Activated CD4-positive, alpha-beta T cell treated with anti-CD3 and anti-CD28 coated beads, Interleukin-2, amount 10 ng/mL, durations not matched to agents 7 days and 5 days (primary cell): ENCODE results near the gene TANC1. TPM values are rescaled to one million over a fixed set of nuclear protein-coding genes. Genes with fewer than 3 reads are reported as not detected.
A peak's percentile ranks its signal among the peaks of the same experiment; 100 is the strongest.

Source experiments
- CTCF ChIA-PET: fragments of 350-600 bp; sonication (Branson Sonifier 250); formaldehyde crosslinking; loops from one replicate; lab custom pipeline; 2021; ENCODE audit warnings: antibody characterized with exemption; lab: Charles Lee
- POLR2A ChIA-PET: fragments of 350-600 bp; sonication (Branson Sonifier 250); formaldehyde crosslinking; loops from one replicate; lab custom pipeline; 2021; ENCODE audit warnings: antibody characterized with exemption; lab: Charles Lee
- DNase-seq: peaks from one replicate; pipeline ENCODE4 v3.0.0-alpha.2; 2020
- H3K27ac Mint-ChIP-seq: one replicate; pipeline ENCODE4 v1.8.0; 2021; ENCODE audit warnings: mild to moderate bottlenecking, moderate library complexity, mixed read lengths
- H3K27me3 Mint-ChIP-seq: one replicate; pipeline ENCODE4 v1.8.0; 2021; ENCODE audit warnings: mixed read lengths
- H3K36me3 Mint-ChIP-seq: one replicate; pipeline ENCODE4 v1.8.0; 2021; ENCODE audit warnings: low read depth, mixed read lengths
- H3K4me1 Mint-ChIP-seq: one replicate; pipeline ENCODE4 v1.8.0; 2021; ENCODE audit warnings: mixed read lengths
- H3K4me3 Mint-ChIP-seq: one replicate; pipeline ENCODE4 v1.8.0; 2021; ENCODE audit warnings: mild to moderate bottlenecking, moderate library complexity, mixed read lengths
- H3K9me3 Mint-ChIP-seq: one replicate; pipeline ENCODE4 v1.8.0; 2021; ENCODE audit warnings: mixed read lengths
- total RNA-seq, 2 experiments: library from RNA; stranded (reverse); gene quantifications; one replicate each; pipeline ENCODE4 v1.2.3, GENCODE V29; 2021

Gene TANC1
- total RNA-seq, 2 experiments from 2014 or later = 0.32 to 0.52 TPM

- ChIA-PET CTCF (no interaction called here), POLR2A (no interaction called here)
- no peak overlapping the region for H3K27ac Mint-ChIP-seq
- no peaks in the 10 kb centered on the region for H3K36me3 Mint-ChIP-seq
- DNase-seq = no peak
- peaks cover under 1% of the 10 kb centered on the region for H3K27me3 Mint-ChIP-seq
- no peak overlapping the region for H3K4me3 Mint-ChIP-seq
- H3K4me1 Mint-ChIP-seq = no peaks in the 10 kb centered on the region
- H3K9me3 Mint-ChIP-seq = no peaks in the 10 kb centered on the region
Measured at GRCh38 chr2:158936978-158937377, 31.5 kb upstream of the TANC1 start.

GRCh38 chr2:158940356-158940755 lies 28.1 kb upstream of the TANC1 start:
- POLR2A ChIA-PET = no interaction called here
- Mint-ChIP-seq H3K9me3 (no peaks in the 10 kb centered on the region), H3K36me3 (no peaks in the 10 kb centered on the region), H3K27me3 (peaks cover 6% of the 10 kb centered on the region), H3K4me3 (no peak overlapping the region), H3K4me1 (no peaks in the 10 kb centered on the region), H3K27ac (no peak overlapping the region)
- CTCF ChIA-PET = no interaction called here
- no peak for DNase-seq

GRCh38 chr2:158943973-158944372 lies 24.5 kb upstream of the TANC1 start:
- ChIA-PET CTCF (no interaction called here), POLR2A (no interaction called here)
- Mint-ChIP-seq H3K27ac (no peak overlapping the region), H3K9me3 (no peaks in the 10 kb centered on the region), H3K4me3 (no peak overlapping the region), H3K27me3 (peaks cover 6% of the 10 kb centered on the region), H3K36me3 (no peaks in the 10 kb centered on the region), H3K4me1 (no peaks in the 10 kb centered on the region)
- no peak for DNase-seq

- peaks cover 6% of the 10 kb centered on the region for H3K4me1 Mint-ChIP-seq
- H3K27me3 Mint-ChIP-seq = peaks cover 4% of the 10 kb centered on the region
- no peaks in the 10 kb centered on the region for H3K36me3 Mint-ChIP-seq
- H3K27ac Mint-ChIP-seq = no peak overlapping the region
- ChIA-PET POLR2A (no interaction called here), CTCF (no interaction called here)
- H3K4me3 Mint-ChIP-seq = no peak overlapping the region
- H3K9me3 Mint-ChIP-seq = no peaks in the 10 kb centered on the region
- no peak for DNase-seq
Measured at GRCh38 chr2:158948964-158949699, 19.3 kb upstream of the TANC1 start.

GRCh38 chr2:158953454-158953853 lies 15.0 kb upstream of the TANC1 start:
- Mint-ChIP-seq H3K4me1 (peaks cover 9% of the 10 kb centered on the region), H3K4me3 (no peak overlapping the region), H3K36me3 (no peaks in the 10 kb centered on the region), H3K27me3 (peaks cover 8% of the 10 kb centered on the region), H3K27ac (no peak overlapping the region), H3K9me3 (no peaks in the 10 kb centered on the region)
- ChIA-PET POLR2A (no interaction called here), CTCF (interaction anchor here (0.6 to 0.7 kb wide), 2 partner anchors 629 to 961 kb away, joined by 3 to 5 read pairs; no protein-coding TSS in a partner anchor)
- no peak for DNase-seq

GRCh38 chr2:158953926-158954763 lies 14.3 kb upstream of the TANC1 start:
- Mint-ChIP-seq H3K27me3 (peaks cover 8% of the 10 kb centered on the region), H3K36me3 (no peaks in the 10 kb centered on the region), H3K4me3 (no peak overlapping the region), H3K4me1 (peaks cover 9% of the 10 kb centered on the region), H3K9me3 (no peaks in the 10 kb centered on the region), H3K27ac (no peak overlapping the region)
- peak; percentile 11 for DNase-seq
- POLR2A ChIA-PET = no interaction called here
- CTCF ChIA-PET = interaction anchor here (0.6 to 1.4 kb wide), 4 partner anchors 16 to 962 kb away, joined by 3 to 5 read pairs (median 4); no protein-coding TSS in a partner anchor

- POLR2A ChIA-PET = no interaction called here
- Mint-ChIP-seq H3K36me3 (no peaks in the 10 kb centered on the region), H3K27me3 (peaks cover 8% of the 10 kb centered on the region), H3K27ac (no peak overlapping the region), H3K4me3 (no peak overlapping the region), H3K9me3 (no peaks in the 10 kb centered on the region), H3K4me1 (peaks cover 9% of the 10 kb centered on the region)
- CTCF ChIA-PET = interaction anchor here (0.7 to 1.7 kb wide), 3 partner anchors 14 to 38 kb away, joined by 3 to 4 read pairs (median 4); no protein-coding TSS in a partner anchor
- no peak for DNase-seq
Measured at GRCh38 chr2:158955842-158956365, 12.5 kb upstream of the TANC1 start.

- H3K27me3 Mint-ChIP-seq = peaks cover 10% of the 10 kb centered on the region
- no peak overlapping the region for H3K27ac Mint-ChIP-seq
- no peak for DNase-seq
- ChIA-PET CTCF (no interaction called here), POLR2A (no interaction called here)
- no peaks in the 10 kb centered on the region for H3K9me3 Mint-ChIP-seq
- H3K36me3 Mint-ChIP-seq = no peaks in the 10 kb centered on the region
- no peak overlapping the region for H3K4me3 Mint-ChIP-seq
- peaks cover 9% of the 10 kb centered on the region for H3K4me1 Mint-ChIP-seq
Measured at GRCh38 chr2:158958365-158958764, 10.1 kb upstream of the TANC1 start.

- POLR2A ChIA-PET = no interaction called here
- Mint-ChIP-seq H3K27me3 (peaks cover 19% of the 10 kb centered on the region), H3K27ac (no peak overlapping the region), H3K9me3 (no peaks in the 10 kb centered on the region), H3K4me3 (no peak overlapping the region), H3K4me1 (no peaks in the 10 kb centered on the region), H3K36me3 (no peaks in the 10 kb centered on the region)
- DNase-seq = no peak
- CTCF ChIA-PET = interaction anchor here (0.7 to 1.0 kb wide), 2 partner anchors 26 to 1650 kb away, joined by 4 to 6 read pairs; no protein-coding TSS in a partner anchor
Measured at GRCh38 chr2:158960193-158960592, 8.2 kb upstream of the TANC1 start.

GRCh38 chr2:158962074-158962473 lies 6.4 kb upstream of the TANC1 start:
- Mint-ChIP-seq H3K36me3 (no peaks in the 10 kb centered on the region), H3K4me3 (no peak overlapping the region), H3K27ac (no peak overlapping the region), H3K9me3 (no peaks in the 10 kb centered on the region), H3K27me3 (peaks cover 30% of the 10 kb centered on the region), H3K4me1 (no peaks in the 10 kb centered on the region)
- POLR2A ChIA-PET = no interaction called here
- CTCF ChIA-PET = interaction anchor here (0.6 kb wide), 1 partner anchor 303 kb away, joined by 3 read pairs; no protein-coding TSS in a partner anchor
- no peak for DNase-seq

- Mint-ChIP-seq H3K4me1 (peaks cover 3% of the 10 kb centered on the region), H3K4me3 (no peak overlapping the region), H3K27me3 (peaks cover 36% of the 10 kb centered on the region), H3K9me3 (no peaks in the 10 kb centered on the region), H3K27ac (no peak overlapping the region), H3K36me3 (no peaks in the 10 kb centered on the region)
- CTCF ChIA-PET = no interaction called here
- no peak for DNase-seq
- POLR2A ChIA-PET = no interaction called here
Measured at GRCh38 chr2:158963071-158963470, 5.4 kb upstream of the TANC1 start.

GRCh38 chr2:158965107-158965506 lies 3.3 kb upstream of the TANC1 start:
- H3K27ac Mint-ChIP-seq = no peak overlapping the region
- H3K36me3 Mint-ChIP-seq = no peaks in the 10 kb centered on the region
- no peak for DNase-seq
- H3K4me3 Mint-ChIP-seq = no peak overlapping the region
- ChIA-PET CTCF (no interaction called here), POLR2A (no interaction called here)
- no peaks in the 10 kb centered on the region for H3K9me3 Mint-ChIP-seq
- H3K27me3 Mint-ChIP-seq = peaks cover 46% of the 10 kb centered on the region
- H3K4me1 Mint-ChIP-seq = peaks cover 13% of the 10 kb centered on the region

GRCh38 chr2:158965641-158966040 lies 2.8 kb upstream of the TANC1 start:
- H3K4me3 Mint-ChIP-seq = no peak overlapping the region

More at GRCh38 chr2:158965641-158966040, 2.8 kb upstream of the TANC1 start:
- no peaks in the 10 kb centered on the region for H3K9me3 Mint-ChIP-seq
- H3K4me1 Mint-ChIP-seq = peaks cover 18% of the 10 kb centered on the region
- H3K27me3 Mint-ChIP-seq = peaks cover 51% of the 10 kb centered on the region
- ChIA-PET POLR2A (no interaction called here), CTCF (interaction anchor here (0.7 kb wide), 1 partner anchor 1019 kb away, joined by 3 read pairs; no protein-coding TSS in a partner anchor)
- no peaks in the 10 kb centered on the region for H3K36me3 Mint-ChIP-seq
- no peak for DNase-seq
- H3K27ac Mint-ChIP-seq = no peak overlapping the region
